ENCODE measurements around the gene PAPPA. TPM values are rescaled to one million over a fixed set of nuclear protein-coding genes. Genes with fewer than 3 reads are reported as not detected.

PAPPA gene
- not detected for total RNA-seq

- Mint-ChIP-seq H3K4me1 (ENCODE audit: low read depth) (peaks cover 18% of the 10 kb centered on the region), H3K4me3 (peak within 1 kb of the TSS; percentile 76 to 79), H3K27me3 (ENCODE audit: low read depth) (peaks cover 72% of the 10 kb centered on the region), H3K27ac (no peak within 1 kb of the TSS), H3K9me3 (no peaks in the 10 kb centered on the region), H3K36me3 (ENCODE audit: insufficient read depth in 2 of 2) (peaks cover 0 to 4% of the 10 kb centered on the region in 2 donors)
- ATAC-seq (replicated peaks in 1 of 2) (no peak), DNase-seq (no peak)
These were observed at the start of gene PAPPA for GRCh38 chr9:116153765-116154333. Gene PAPPA (plus strand): TSS chr9:116153791. CDS start chr9:116154173, 382 bp downstream.

DNA sequence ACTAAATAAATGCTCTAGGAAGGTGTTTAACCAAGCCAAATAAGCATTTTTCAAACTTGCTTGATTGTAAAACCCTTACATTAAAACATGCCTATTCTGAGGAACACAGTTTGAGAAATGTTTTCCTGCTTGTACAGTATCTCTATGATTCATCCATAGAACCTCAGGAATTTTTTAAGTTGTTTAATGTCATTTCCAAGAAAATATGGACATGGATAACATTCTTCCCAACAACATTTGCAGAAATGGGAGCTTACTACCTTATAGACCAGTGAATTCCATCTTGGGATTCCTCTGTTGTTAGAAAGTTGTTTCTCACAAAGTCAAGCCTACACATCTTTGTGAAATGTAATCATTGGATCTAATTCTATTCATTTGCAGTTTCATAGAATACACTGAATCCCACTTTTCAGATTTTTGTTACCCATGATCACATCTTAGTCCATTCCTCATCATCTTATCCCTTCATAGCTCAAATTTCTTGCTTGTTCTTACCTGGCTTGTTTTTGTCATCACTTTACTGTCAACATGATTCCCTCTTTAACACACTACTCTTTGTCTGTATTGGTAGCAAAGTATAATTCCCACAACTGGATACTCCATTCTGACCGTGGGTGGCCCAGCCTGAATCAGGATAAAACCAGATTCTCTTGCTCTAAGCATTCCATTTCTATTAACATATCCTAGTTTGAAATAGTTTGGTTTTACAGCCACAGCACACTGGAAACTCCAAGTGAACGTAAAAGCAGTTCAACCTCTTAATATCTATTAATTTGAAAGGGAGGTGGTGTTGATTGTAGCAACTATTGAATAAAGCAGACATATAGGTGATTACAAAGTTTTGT is 49.4 kb upstream of the PAPPA start:
- Mint-ChIP-seq H3K27ac (no peak overlapping the region), H3K36me3 (ENCODE audit: insufficient read depth in 2 of 2) (no peaks in the 10 kb centered on the region), H3K4me1 (ENCODE audit: low read depth) (no peaks in the 10 kb centered on the region), H3K4me3 (no peak overlapping the region), H3K27me3 (ENCODE audit: low read depth) (no peaks in the 10 kb centered on the region), H3K9me3 (peaks cover 5 to 6% of the 10 kb centered on the region in 2 donors)
- DNase-seq, result no peak
- ATAC-seq (replicated peaks in 1 of 2), result no peak

GRCh38 chr9:116112236-116112635 is 41.4 kb upstream of the PAPPA start:
- Mint-ChIP-seq H3K9me3 (peaks cover 3 to 7% of the 10 kb centered on the region in 2 donors), H3K36me3 (ENCODE audit: insufficient read depth in 2 of 2) (no peaks in the 10 kb centered on the region), H3K27me3 (ENCODE audit: low read depth) (no peaks in the 10 kb centered on the region), H3K4me3 (no peak overlapping the region), H3K4me1 (ENCODE audit: low read depth) (no peaks in the 10 kb centered on the region), H3K27ac (no peak overlapping the region)
- ATAC-seq (replicated peaks in 1 of 2) (no peak), DNase-seq (no peak)

DNA sequence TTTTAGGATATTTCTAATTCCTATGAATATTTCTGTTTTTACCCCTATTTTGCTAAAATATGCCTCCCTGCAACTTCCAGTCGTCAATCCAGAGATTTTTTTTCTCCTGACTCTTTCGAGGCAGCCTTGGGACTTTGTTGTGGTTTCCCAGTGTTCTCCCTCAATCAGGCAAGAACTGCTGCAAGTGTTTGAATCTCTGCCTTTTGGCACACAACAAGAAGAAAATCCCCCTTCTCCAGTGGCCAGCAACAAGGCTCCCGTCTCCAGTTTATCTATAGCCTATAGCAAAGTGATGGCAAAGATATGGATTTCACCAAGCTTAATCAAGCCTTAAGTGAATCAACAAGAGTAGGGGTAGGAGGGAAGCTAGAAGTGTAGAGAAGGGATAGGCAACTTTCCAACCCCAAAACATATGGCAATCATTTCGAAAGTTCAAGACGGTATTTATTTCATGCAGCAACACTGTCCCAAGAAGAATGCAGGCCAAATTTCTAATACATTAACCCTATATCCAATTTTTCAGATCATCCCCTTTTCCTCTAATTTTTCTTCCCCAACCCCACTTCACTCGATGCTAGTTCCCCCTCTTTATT is 37.7 kb upstream of the PAPPA start:
- Mint-ChIP-seq H3K4me3 (no peak overlapping the region), H3K4me1 (ENCODE audit: low read depth) (no peaks in the 10 kb centered on the region), H3K27ac (no peak overlapping the region), H3K36me3 (ENCODE audit: insufficient read depth in 2 of 2) (peaks cover 2 to 8% of the 10 kb centered on the region in 2 donors), H3K27me3 (ENCODE audit: low read depth) (no peaks in the 10 kb centered on the region), H3K9me3 (peaks cover 6 to 10% of the 10 kb centered on the region in 2 donors)
- ATAC-seq (replicated peaks in 1 of 2) (no peak), DNase-seq (no peak)

GRCh38 chr9:116116393-116116792 is 37.2 kb upstream of the PAPPA start:
- no peaks in the 10 kb centered on the region for H3K27me3 Mint-ChIP-seq (ENCODE audit: low read depth)
- no peaks in the 10 kb centered on the region for H3K4me1 Mint-ChIP-seq (ENCODE audit: low read depth)

DNA sequence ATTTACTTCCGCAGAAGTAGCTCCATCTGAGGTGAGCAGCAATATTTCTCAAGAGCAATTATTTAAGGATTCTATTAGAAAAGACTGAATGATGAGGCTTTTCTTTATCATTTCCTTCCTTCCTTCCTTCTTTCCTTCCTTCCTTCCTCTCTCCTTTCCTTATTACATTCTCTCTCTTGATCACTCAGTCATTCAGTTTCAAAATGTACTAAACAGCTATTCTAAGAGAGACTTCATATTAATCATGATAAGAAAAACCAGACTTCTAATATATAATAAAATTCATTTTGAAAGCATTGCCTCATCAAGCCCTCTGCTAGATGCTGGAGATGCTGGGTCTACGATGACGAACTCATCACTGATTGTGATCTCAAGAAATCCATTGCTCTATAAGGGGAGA is 30.4 kb upstream of the PAPPA start:
- no peak for DNase-seq
- ATAC-seq (replicated peaks in 1 of 2), result no peak
- H3K9me3 Mint-ChIP-seq, result peaks cover 11 to 17% of the 10 kb centered on the region in 2 donors
- peaks cover 3 to 8% of the 10 kb centered on the region in 2 donors for H3K36me3 Mint-ChIP-seq (ENCODE audit: insufficient read depth in 2 of 2)
- H3K4me3 Mint-ChIP-seq, result no peak overlapping the region
- H3K4me1 Mint-ChIP-seq (ENCODE audit: low read depth), result no peaks in the 10 kb centered on the region
- no peaks in the 10 kb centered on the region for H3K27me3 Mint-ChIP-seq (ENCODE audit: low read depth)
- no peak overlapping the region for H3K27ac Mint-ChIP-seq

More at GRCh38 chr9:116116393-116116792, 37.2 kb upstream of the PAPPA start:
- no peak overlapping the region for H3K4me3 Mint-ChIP-seq
- peaks cover 9 to 13% of the 10 kb centered on the region in 2 donors for H3K9me3 Mint-ChIP-seq
- no peak for DNase-seq
- ATAC-seq (replicated peaks in 1 of 2), result no peak
- peaks cover 2 to 8% of the 10 kb centered on the region in 2 donors for H3K36me3 Mint-ChIP-seq (ENCODE audit: insufficient read depth in 2 of 2)
- H3K27ac Mint-ChIP-seq, result no peak overlapping the region

- Mint-ChIP-seq H3K4me1 (ENCODE audit: low read depth) (no peaks in the 10 kb centered on the region), H3K4me3 (no peak overlapping the region), H3K27me3 (ENCODE audit: low read depth) (no peaks in the 10 kb centered on the region), H3K27ac (no peak overlapping the region), H3K9me3 (peaks cover 11 to 16% of the 10 kb centered on the region in 2 donors), H3K36me3 (ENCODE audit: insufficient read depth in 2 of 2) (peaks cover 1 to 2% of the 10 kb centered on the region in 2 donors)
- no peak for ATAC-seq (replicated peaks in 1 of 2)
- no peak for DNase-seq
These were observed 29.0 kb upstream of the PAPPA start for GRCh38 chr9:116124472-116125040.

DNA sequence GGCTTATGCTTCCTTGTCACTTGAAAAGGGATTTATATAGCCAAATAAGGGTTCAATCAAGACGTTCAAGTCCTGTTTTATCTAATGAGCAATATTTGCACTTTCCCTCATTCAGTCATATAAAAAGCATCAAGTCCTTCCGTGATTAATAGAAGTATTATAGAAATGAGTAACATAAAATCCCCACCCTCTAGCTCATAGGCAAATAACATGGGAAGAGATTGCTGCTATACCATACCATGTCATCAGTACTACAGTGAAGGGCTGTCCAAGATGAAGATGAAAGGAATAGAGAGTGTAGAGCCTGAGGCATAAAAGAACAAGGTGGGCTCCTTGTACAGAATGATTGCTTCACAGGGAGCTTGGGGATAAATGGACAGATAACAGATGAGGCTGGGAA is 20.4 kb upstream of the PAPPA start:
- H3K4me1 Mint-ChIP-seq (ENCODE audit: low read depth), result no peaks in the 10 kb centered on the region
- ATAC-seq (replicated peaks in 1 of 2) (peak in 1 of 2 donors; percentile 42), DNase-seq (no peak)
- peaks cover 0 to 2% of the 10 kb centered on the region in 2 donors for H3K36me3 Mint-ChIP-seq (ENCODE audit: insufficient read depth in 2 of 2)
- peaks cover 7 to 15% of the 10 kb centered on the region in 2 donors for H3K9me3 Mint-ChIP-seq
- no peak overlapping the region for H3K27ac Mint-ChIP-seq
- H3K4me3 Mint-ChIP-seq, result no peak overlapping the region
- no peaks in the 10 kb centered on the region for H3K27me3 Mint-ChIP-seq (ENCODE audit: low read depth)

DNA sequence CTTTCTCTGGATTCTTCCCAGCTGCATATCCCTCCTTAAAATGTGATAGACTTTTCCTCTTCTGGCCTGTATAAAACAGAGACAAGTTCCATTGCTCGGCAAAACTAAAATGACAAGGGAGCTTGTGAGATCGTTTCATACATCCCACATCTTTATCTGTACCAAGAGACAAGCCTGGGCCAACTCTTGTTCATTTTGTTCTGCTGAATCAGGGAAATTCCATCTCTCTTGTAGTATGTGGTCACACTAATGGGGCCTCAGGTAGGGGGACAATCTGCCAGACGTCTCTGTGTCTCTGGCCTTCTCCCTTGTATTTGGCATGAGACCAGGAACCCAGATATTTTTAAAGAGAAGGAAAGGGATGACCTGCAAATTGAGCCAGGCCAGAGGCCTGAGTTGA is 18.6 kb upstream of the PAPPA start:
- no peak overlapping the region for H3K4me3 Mint-ChIP-seq
- H3K9me3 Mint-ChIP-seq, result peaks cover 5 to 16% of the 10 kb centered on the region in 2 donors
- H3K36me3 Mint-ChIP-seq (ENCODE audit: insufficient read depth in 2 of 2), result peaks cover 0 to 2% of the 10 kb centered on the region in 2 donors

DNA sequence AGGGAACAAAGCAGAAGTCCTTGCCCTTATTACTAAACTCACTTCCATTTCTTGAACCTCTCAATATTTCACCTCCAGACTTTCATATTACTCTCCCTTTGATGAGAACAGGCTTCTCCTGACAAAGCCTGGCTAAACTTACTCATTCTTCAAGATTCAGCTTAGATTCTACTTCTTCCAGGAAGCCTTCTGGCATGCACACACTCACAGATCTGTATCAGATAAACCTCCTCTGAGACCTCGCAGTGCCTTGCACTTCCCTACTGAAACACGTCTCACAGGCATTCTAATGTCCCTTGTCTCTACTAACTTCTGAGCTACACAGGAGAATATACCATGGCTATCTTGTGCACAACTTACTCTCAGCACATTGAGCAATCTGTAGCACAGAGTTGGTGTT is 16.6 kb upstream of the PAPPA start:
- ATAC-seq (replicated peaks in 1 of 2) (no peak), DNase-seq (no peak)
- Mint-ChIP-seq H3K4me3 (no peak overlapping the region), H3K27me3 (ENCODE audit: low read depth) (no peaks in the 10 kb centered on the region), H3K36me3 (ENCODE audit: insufficient read depth in 2 of 2) (no peaks in the 10 kb centered on the region), H3K4me1 (ENCODE audit: low read depth) (no peaks in the 10 kb centered on the region), H3K27ac (no peak overlapping the region), H3K9me3 (peaks cover 6 to 8% of the 10 kb centered on the region in 2 donors)

More for the DNA sequence above, 18.6 kb upstream of the PAPPA start:
- Mint-ChIP-seq H3K27me3 (ENCODE audit: low read depth) (no peaks in the 10 kb centered on the region), H3K4me1 (ENCODE audit: low read depth) (no peaks in the 10 kb centered on the region), H3K27ac (no peak overlapping the region)
- DNase-seq (no peak), ATAC-seq (replicated peaks in 1 of 2) (no peak)

DNA sequence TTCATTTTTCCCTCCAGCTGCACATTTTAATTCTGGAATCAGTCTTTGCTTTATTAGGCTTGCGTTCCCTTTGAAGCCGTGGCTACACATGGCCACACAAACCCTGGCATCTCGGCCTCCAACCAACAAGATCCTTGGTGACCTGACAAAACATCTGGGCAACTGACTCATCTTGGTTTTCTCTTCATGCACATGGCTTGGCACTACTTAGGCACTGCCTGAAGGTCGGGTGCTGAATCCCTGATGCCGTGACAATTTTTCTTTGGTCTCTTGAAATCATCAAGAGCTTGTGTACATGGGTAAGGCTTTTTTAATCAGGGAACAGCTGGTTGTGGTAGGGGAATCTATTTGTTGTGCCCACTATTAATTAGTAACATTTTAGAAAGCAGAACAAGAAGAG is 16.0 kb upstream of the PAPPA start:
- peaks cover 6% of the 10 kb centered on the region in 2 donors for H3K9me3 Mint-ChIP-seq
- no peak for DNase-seq
- no peaks in the 10 kb centered on the region for H3K36me3 Mint-ChIP-seq (ENCODE audit: insufficient read depth in 2 of 2)
- H3K27ac Mint-ChIP-seq, result no peak overlapping the region
- H3K4me3 Mint-ChIP-seq, result no peak overlapping the region
- H3K4me1 Mint-ChIP-seq (ENCODE audit: low read depth), result no peaks in the 10 kb centered on the region
- H3K27me3 Mint-ChIP-seq (ENCODE audit: low read depth), result no peaks in the 10 kb centered on the region
- ATAC-seq (replicated peaks in 1 of 2), result no peak

- H3K27ac Mint-ChIP-seq, result no peak overlapping the region
- H3K4me1 Mint-ChIP-seq (ENCODE audit: low read depth), result no peaks in the 10 kb centered on the region
- ATAC-seq (replicated peaks in 1 of 2) (no peak), DNase-seq (no peak)
- peaks cover 3 to 4% of the 10 kb centered on the region in 2 donors for H3K9me3 Mint-ChIP-seq
- no peak overlapping the region for H3K4me3 Mint-ChIP-seq
- H3K27me3 Mint-ChIP-seq (ENCODE audit: low read depth), result no peaks in the 10 kb centered on the region
- no peaks in the 10 kb centered on the region for H3K36me3 Mint-ChIP-seq (ENCODE audit: insufficient read depth in 2 of 2)
These were observed 11.6 kb upstream of the PAPPA start for GRCh38 chr9:116141864-116142561.

Measured in activated T-cell treated with anti-CD3 and anti-CD28 coated beads, Interleukin-2, amount 50 U/mL, for 72 hours (primary cell).